Esophagus muscularis mucosa (tissue), 3 donors: Measurements from ENCODE around the gene SLC40A1.

ENCODE experiments used
- CTCF ChIP-seq, 3 experiments: fragments of 200-600 bp in 2 of 3; fragments of 450-650 bp in 1 of 3; sonication (generic) in 2 of 3; IDR thresholded peaks; one replicate each; pipeline ENCODE4 v1.5.1; 2017 to 2019; ENCODE audit warnings: antibody characterized with exemption in 3 of 3, mild to moderate bottlenecking in 2 of 3, moderate library complexity in 1 of 3
- EP300 ChIP-seq: sonication (generic); formaldehyde crosslinking; IDR thresholded peaks from one replicate; pipeline ENCODE4 v1.6.1; 2017; ENCODE audit warnings: antibody characterized with exemption

GRCh38 chr2:189624648-189625355, 44.2 kb upstream of the SLC40A1 start:
- TF ChIP-seq CTCF (IDR thresholded peaks at IDR 0.05), result no peak
- no peak for TF ChIP-seq EP300
